ENCODE results near the gene DDIT4. TPM values are rescaled to one million over a fixed set of nuclear protein-coding genes. Genes with fewer than 3 reads are reported as not detected.
"Not testable (repeated sequence)": the region's sequence is repeated elsewhere in the genome, so short reads cannot be mapped to it uniquely, and the experiment has no call there.

The DDIT4 gene
- polyA plus RNA-seq, 1 donor from 2014 or later = 29.9 TPM

- Histone ChIP-seq H3F3A (ENCODE audit: insufficient read depth, low read length, poor library complexity, severe bottlenecking) (peaks cover 3% of the 10 kb centered on the region), H3K4me3 (ENCODE audit: low read length) (no peak overlapping the region), H3K9me3 (ENCODE audit: low read length) (no peaks in the 10 kb centered on the region), H3K36me3 (ENCODE audit: insufficient read depth, low read length) (no peaks in the 10 kb centered on the region), H3K27ac (ENCODE audit: low read length) (no peak overlapping the region), H3K9ac (ENCODE audit: low read length) (no peak overlapping the region), H4K20me1 (ENCODE audit: insufficient read depth) (no peaks in the 10 kb centered on the region), H3K4me2 (ENCODE audit: low read length) (no peak overlapping the region), H2AFZ (ENCODE audit: low read depth, low read length) (no peak overlapping the region), H3K27me3 (ENCODE audit: insufficient read depth, low read depth, low read length) (no peaks in the 10 kb centered on the region), H3K9me2 (ENCODE audit: insufficient read depth, low read length) (no peaks in the 10 kb centered on the region), H3K79me2 (replicated peaks; ENCODE audit: insufficient read depth, low read length) (peaks cover 20% of the 10 kb centered on the region)
- TF ChIP-seq EZH2 (IDR thresholded peaks at IDR 0.05; ENCODE audit: borderline replicate concordance, insufficient read depth, low read length, poor library complexity, severe bottlenecking) (no peak), POLR2AphosphoS5 (IDR thresholded peaks at IDR 0.05) (no peak), TAF1 (IDR thresholded peaks at IDR 0.05; ENCODE audit: low read depth) (no peak), EP300 (conservative IDR thresholded peaks at IDR 0.05; ENCODE audit: poor library complexity, severe bottlenecking) (no peak)
Measured at GRCh38 chr10:72277996-72278667, 4.4 kb downstream of the DDIT4 start.

GRCh38 chr10:72278668-72279393 is 5.1 kb downstream of the DDIT4 start:
- Histone ChIP-seq H3K9ac (ENCODE audit: low read length) (no peak overlapping the region), H3K27ac (ENCODE audit: low read length) (no peak overlapping the region), H3K4me2 (ENCODE audit: low read length) (no peak overlapping the region), H4K20me1 (ENCODE audit: insufficient read depth) (no peaks in the 10 kb centered on the region), H3K9me2 (ENCODE audit: insufficient read depth, low read length) (no peaks in the 10 kb centered on the region), H3K79me2 (replicated peaks; ENCODE audit: insufficient read depth, low read length) (peaks cover 20% of the 10 kb centered on the region), H3K27me3 (ENCODE audit: insufficient read depth, low read depth, low read length) (no peaks in the 10 kb centered on the region), H3K4me3 (ENCODE audit: low read length) (no peak overlapping the region), H2AFZ (ENCODE audit: low read depth, low read length) (no peak overlapping the region), H3F3A (ENCODE audit: insufficient read depth, low read length, poor library complexity, severe bottlenecking) (no peaks in the 10 kb centered on the region), H3K36me3 (ENCODE audit: insufficient read depth, low read length) (no peaks in the 10 kb centered on the region), H3K9me3 (ENCODE audit: low read length) (no peaks in the 10 kb centered on the region)
- TF ChIP-seq RAD21 (conservative IDR thresholded peaks at IDR 0.05) (no peak), REST (IDR thresholded peaks at IDR 0.05; ENCODE audit: borderline replicate concordance) (no peak), SMC3 (conservative IDR thresholded peaks at IDR 0.05; ENCODE audit: poor library complexity) (no peak), EZH2 (IDR thresholded peaks at IDR 0.05; ENCODE audit: borderline replicate concordance, insufficient read depth, low read length, poor library complexity, severe bottlenecking) (no peak), EP300 (conservative IDR thresholded peaks at IDR 0.05; ENCODE audit: poor library complexity, severe bottlenecking) (no peak), MXI1 (conservative IDR thresholded peaks at IDR 0.05; ENCODE audit: poor library complexity, severe bottlenecking) (no peak), CTCF (IDR thresholded peaks at IDR 0.05; ENCODE audit: poor library complexity, severe bottlenecking) (no peak), TAF1 (IDR thresholded peaks at IDR 0.05; ENCODE audit: low read depth) (no peak), POLR2AphosphoS5 (IDR thresholded peaks at IDR 0.05) (no peak)

GRCh38 chr10:72279587-72279986 is 5.9 kb downstream of the DDIT4 start:
- H3K9ac ChIP-seq (ENCODE audit: low read length); H3K27me3 ChIP-seq (ENCODE audit: insufficient read depth, low read depth, low read length); H3K4me3 ChIP-seq (ENCODE audit: low read length); H3K4me2 ChIP-seq (ENCODE audit: low read length); H3K36me3 ChIP-seq (ENCODE audit: insufficient read depth, low read length); H3K27ac ChIP-seq (ENCODE audit: low read length); H2AFZ ChIP-seq (ENCODE audit: low read depth, low read length); H4K20me1 ChIP-seq (ENCODE audit: insufficient read depth); H3F3A ChIP-seq (ENCODE audit: insufficient read depth, low read length, poor library complexity, severe bottlenecking); H3K9me3 ChIP-seq (ENCODE audit: low read length); H3K9me2 ChIP-seq (ENCODE audit: insufficient read depth, low read length): not testable (repeated sequence)
- peaks cover 16% of the 10 kb centered on the region for H3K79me2 ChIP-seq (replicated peaks; ENCODE audit: insufficient read depth, low read length)

Data from neural cell (in vitro differentiated cells).